ENCODE data around the gene SCTR.

The SCTR gene

GRCh38 chr2:119448427-119449141 lies 75.7 kb downstream of the SCTR start:
- Histone ChIP-seq H3K36me3 (ENCODE audit: control insufficient read depth, insufficient read depth, low read length) (no peaks in the 10 kb centered on the region), H3K9ac (ENCODE audit: low read depth, low read length) (no peak overlapping the region), H3K4me1 (ENCODE audit: control insufficient read depth, insufficient read depth, low read length) (no peaks in the 10 kb centered on the region), H3K9me3 (ENCODE audit: control insufficient read depth, insufficient read depth, low read length) (no peaks in the 10 kb centered on the region), H3K4me3 (ENCODE audit: low read depth, low read length) (no peak overlapping the region), H3K27me3 (ENCODE audit: control insufficient read depth, insufficient read depth, low read length) (peaks cover 4% of the 10 kb centered on the region)

- H3K4me1 ChIP-seq (ENCODE audit: control insufficient read depth, insufficient read depth, low read length) = no peaks in the 10 kb centered on the region
- H3K36me3 ChIP-seq (ENCODE audit: control insufficient read depth, insufficient read depth, low read length) = no peaks in the 10 kb centered on the region
- H3K9ac ChIP-seq (ENCODE audit: low read depth, low read length) = no peak overlapping the region
- H3K9me3 ChIP-seq (ENCODE audit: control insufficient read depth, insufficient read depth, low read length) = no peaks in the 10 kb centered on the region
- H3K27me3 ChIP-seq (ENCODE audit: control insufficient read depth, insufficient read depth, low read length) = peaks cover 4% of the 10 kb centered on the region
- H3K4me3 ChIP-seq (ENCODE audit: low read depth, low read length) = no peak overlapping the region
These were observed 78.2 kb downstream of the SCTR start for GRCh38 chr2:119446037-119446436.

DNA sequence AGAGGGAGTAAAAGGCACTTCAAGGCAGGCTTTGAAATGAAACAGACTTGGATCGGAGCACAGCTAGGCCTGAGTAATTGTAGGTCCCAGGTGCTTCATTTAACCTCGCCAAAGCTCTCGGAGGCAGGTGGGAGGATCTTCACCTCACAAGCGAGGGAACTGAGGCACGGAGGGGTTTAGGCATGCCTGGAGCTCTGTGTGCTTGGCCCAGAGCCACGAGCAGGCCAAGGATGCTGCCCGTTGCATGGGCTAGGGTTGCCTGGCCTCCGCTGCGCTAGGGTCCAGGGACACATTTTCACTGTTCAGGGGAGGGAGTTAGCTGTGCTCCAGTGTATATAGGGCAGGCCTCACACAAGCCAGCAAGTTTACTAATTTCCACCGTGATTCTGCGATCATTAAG lies 81.4 kb downstream of the SCTR start:
- H3K9ac ChIP-seq (ENCODE audit: low read depth, low read length) = no peak overlapping the region
- no peaks in the 10 kb centered on the region for H3K27me3 ChIP-seq (ENCODE audit: control insufficient read depth, insufficient read depth, low read length)
- no peak overlapping the region for H3K4me3 ChIP-seq (ENCODE audit: low read depth, low read length)
- H3K9me3 ChIP-seq (ENCODE audit: control insufficient read depth, insufficient read depth, low read length) = no peaks in the 10 kb centered on the region
- no peaks in the 10 kb centered on the region for H3K36me3 ChIP-seq (ENCODE audit: control insufficient read depth, insufficient read depth, low read length)
- H3K4me1 ChIP-seq (ENCODE audit: control insufficient read depth, insufficient read depth, low read length) = no peaks in the 10 kb centered on the region

- Histone ChIP-seq H3K9ac (ENCODE audit: low read depth, low read length) (no peak overlapping the region), H3K4me3 (ENCODE audit: low read depth, low read length) (no peak overlapping the region), H3K9me3 (ENCODE audit: control insufficient read depth, insufficient read depth, low read length) (no peaks in the 10 kb centered on the region), H3K36me3 (ENCODE audit: control insufficient read depth, insufficient read depth, low read length) (no peaks in the 10 kb centered on the region), H3K27me3 (ENCODE audit: control insufficient read depth, insufficient read depth, low read length) (no peaks in the 10 kb centered on the region), H3K4me1 (ENCODE audit: control insufficient read depth, insufficient read depth, low read length) (no peaks in the 10 kb centered on the region)
These were observed 82.1 kb downstream of the SCTR start for GRCh38 chr2:119442226-119442619.

GRCh38 chr2:119441376-119442225 lies 82.7 kb downstream of the SCTR start:
- no peak overlapping the region for H3K4me3 ChIP-seq (ENCODE audit: low read depth, low read length)
- H3K27me3 ChIP-seq (ENCODE audit: control insufficient read depth, insufficient read depth, low read length) = no peaks in the 10 kb centered on the region
- H3K9me3 ChIP-seq (ENCODE audit: control insufficient read depth, insufficient read depth, low read length) = no peaks in the 10 kb centered on the region
- H3K9ac ChIP-seq (ENCODE audit: low read depth, low read length) = no peak overlapping the region
- no peaks in the 10 kb centered on the region for H3K36me3 ChIP-seq (ENCODE audit: control insufficient read depth, insufficient read depth, low read length)
- H3K4me1 ChIP-seq (ENCODE audit: control insufficient read depth, insufficient read depth, low read length) = no peaks in the 10 kb centered on the region

DNA sequence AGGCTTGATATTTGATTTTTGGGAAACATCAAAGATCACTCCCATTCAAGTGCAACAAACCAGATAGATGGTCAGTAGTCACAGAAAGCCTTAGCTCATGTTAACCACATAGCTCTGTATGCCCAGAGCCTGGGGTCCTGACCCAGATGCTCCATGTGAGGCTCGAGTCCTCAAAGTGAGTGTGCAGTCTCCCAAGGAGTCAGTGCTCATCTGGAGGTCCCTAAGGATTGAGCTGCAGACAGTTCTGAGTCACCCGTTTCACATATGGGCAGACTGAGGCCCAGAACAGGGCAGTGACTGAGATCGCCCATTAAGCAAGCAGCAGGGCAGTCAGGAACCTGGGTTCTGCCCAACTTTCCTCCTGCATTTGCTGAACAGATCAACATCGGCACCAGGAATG lies 83.4 kb downstream of the SCTR start:
- H3K4me3 ChIP-seq (ENCODE audit: low read depth, low read length) = no peak overlapping the region
- H3K9me3 ChIP-seq (ENCODE audit: control insufficient read depth, insufficient read depth, low read length) = no peaks in the 10 kb centered on the region
- no peaks in the 10 kb centered on the region for H3K4me1 ChIP-seq (ENCODE audit: control insufficient read depth, insufficient read depth, low read length)
- H3K36me3 ChIP-seq (ENCODE audit: control insufficient read depth, insufficient read depth, low read length) = no peaks in the 10 kb centered on the region
- H3K27me3 ChIP-seq (ENCODE audit: control insufficient read depth, insufficient read depth, low read length) = no peaks in the 10 kb centered on the region
- H3K9ac ChIP-seq (ENCODE audit: low read depth, low read length) = no peak overlapping the region

DNA sequence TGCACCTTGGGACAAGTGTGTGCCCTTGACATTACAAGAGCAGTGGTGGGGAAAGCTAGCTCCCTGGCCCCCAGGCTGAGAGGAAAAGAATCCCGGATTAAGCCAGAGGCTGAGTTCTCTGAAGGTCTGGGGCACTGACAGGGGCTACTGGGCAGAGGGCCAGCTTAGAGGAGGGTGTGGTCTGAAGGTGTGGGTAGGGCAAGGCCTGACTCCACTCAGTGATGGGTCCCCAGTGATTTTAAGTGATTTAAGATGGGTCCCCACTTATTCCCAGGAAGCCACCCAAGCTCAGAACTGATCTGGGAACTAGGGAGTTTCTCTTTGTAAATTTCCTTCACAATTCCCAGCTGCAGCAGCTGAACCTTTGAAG lies 83.8 kb downstream of the SCTR start:
- H3K9ac ChIP-seq (ENCODE audit: low read depth, low read length) = no peak overlapping the region
- H3K27me3 ChIP-seq (ENCODE audit: control insufficient read depth, insufficient read depth, low read length) = no peaks in the 10 kb centered on the region
- H3K36me3 ChIP-seq (ENCODE audit: control insufficient read depth, insufficient read depth, low read length) = no peaks in the 10 kb centered on the region
- no peaks in the 10 kb centered on the region for H3K9me3 ChIP-seq (ENCODE audit: control insufficient read depth, insufficient read depth, low read length)
- no peak overlapping the region for H3K4me3 ChIP-seq (ENCODE audit: low read depth, low read length)
- no peaks in the 10 kb centered on the region for H3K4me1 ChIP-seq (ENCODE audit: control insufficient read depth, insufficient read depth, low read length)

GRCh38 chr2:119439574-119440500 lies 84.4 kb downstream of the SCTR start:
- H3K4me1 ChIP-seq (ENCODE audit: control insufficient read depth, insufficient read depth, low read length) = no peaks in the 10 kb centered on the region
- H3K9me3 ChIP-seq (ENCODE audit: control insufficient read depth, insufficient read depth, low read length) = no peaks in the 10 kb centered on the region
- no peaks in the 10 kb centered on the region for H3K36me3 ChIP-seq (ENCODE audit: control insufficient read depth, insufficient read depth, low read length)
- H3K4me3 ChIP-seq (ENCODE audit: low read depth, low read length) = no peak overlapping the region
- no peak overlapping the region for H3K9ac ChIP-seq (ENCODE audit: low read depth, low read length)
- no peaks in the 10 kb centered on the region for H3K27me3 ChIP-seq (ENCODE audit: control insufficient read depth, insufficient read depth, low read length)

GRCh38 chr2:119438726-119439284 lies 85.5 kb downstream of the SCTR start:
- no peaks in the 10 kb centered on the region for H3K27me3 ChIP-seq (ENCODE audit: control insufficient read depth, insufficient read depth, low read length)
- H3K9me3 ChIP-seq (ENCODE audit: control insufficient read depth, insufficient read depth, low read length) = no peaks in the 10 kb centered on the region
- H3K36me3 ChIP-seq (ENCODE audit: control insufficient read depth, insufficient read depth, low read length) = no peaks in the 10 kb centered on the region
- H3K4me3 ChIP-seq (ENCODE audit: low read depth, low read length) = no peak overlapping the region
- H3K4me1 ChIP-seq (ENCODE audit: control insufficient read depth, insufficient read depth, low read length) = no peaks in the 10 kb centered on the region
- no peak overlapping the region for H3K9ac ChIP-seq (ENCODE audit: low read depth, low read length)

GRCh38 chr2:119438128-119438656 lies 86.1 kb downstream of the SCTR start:
- H3K36me3 ChIP-seq (ENCODE audit: control insufficient read depth, insufficient read depth, low read length) = no peaks in the 10 kb centered on the region
- no peaks in the 10 kb centered on the region for H3K4me1 ChIP-seq (ENCODE audit: control insufficient read depth, insufficient read depth, low read length)
- H3K9ac ChIP-seq (ENCODE audit: low read depth, low read length) = no peak overlapping the region
- H3K4me3 ChIP-seq (ENCODE audit: low read depth, low read length) = no peak overlapping the region
- H3K27me3 ChIP-seq (ENCODE audit: control insufficient read depth, insufficient read depth, low read length) = no peaks in the 10 kb centered on the region
- H3K9me3 ChIP-seq (ENCODE audit: control insufficient read depth, insufficient read depth, low read length) = no peaks in the 10 kb centered on the region

Data from iPS-15b (cell line).